ENCODE data around the gene SAE1. TPM values are rescaled to one million over a fixed set of nuclear protein-coding genes. Genes with fewer than 3 reads are reported as not detected.

SAE1 gene
- total RNA-seq, 2 donors from 2014 or later = 14.5 to 21.5 TPM

DNA sequence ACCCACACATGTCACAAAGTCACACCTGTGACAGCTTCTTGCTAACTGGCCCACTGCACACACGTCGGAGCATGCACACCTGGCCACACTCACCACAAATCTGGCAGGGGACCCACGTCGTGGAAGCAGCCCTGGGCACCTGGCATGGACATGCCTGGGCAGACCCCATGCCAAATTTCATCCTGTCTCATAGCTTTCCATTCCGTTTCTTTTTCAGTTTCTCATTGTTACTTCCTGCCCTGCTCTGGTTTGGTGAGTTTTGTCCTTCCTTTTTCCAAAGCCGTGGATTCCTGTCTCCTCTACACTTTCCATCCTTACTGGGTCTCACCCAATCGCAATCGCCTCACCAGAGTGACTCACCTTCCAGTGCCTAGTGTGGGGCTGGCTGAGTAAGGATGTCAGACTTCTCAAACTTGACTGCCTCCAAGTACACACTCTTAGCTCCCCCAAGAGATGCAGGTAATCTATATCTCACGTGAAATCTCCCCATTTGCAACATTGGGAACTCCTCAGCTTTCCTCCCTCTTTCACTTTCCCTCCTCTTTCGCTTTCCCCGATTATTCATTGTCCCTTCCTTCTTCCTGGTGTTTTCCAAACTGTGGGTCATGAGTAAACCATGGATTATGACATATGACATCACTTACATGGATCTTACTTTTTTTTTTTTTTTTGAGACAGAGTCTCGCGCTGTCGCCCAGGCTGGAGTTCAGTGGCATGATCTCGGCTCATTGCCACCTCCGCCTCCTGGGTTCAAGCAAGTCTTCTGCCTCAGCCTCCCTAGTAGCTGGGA lies 102.0 kb downstream of the SAE1 start:
- TF ChIP-seq POLR2A (IDR thresholded peaks at IDR 0.05) = peak in 2 of 3 donors; percentile 55 to 68
- TF ChIP-seq, protein P1, sequence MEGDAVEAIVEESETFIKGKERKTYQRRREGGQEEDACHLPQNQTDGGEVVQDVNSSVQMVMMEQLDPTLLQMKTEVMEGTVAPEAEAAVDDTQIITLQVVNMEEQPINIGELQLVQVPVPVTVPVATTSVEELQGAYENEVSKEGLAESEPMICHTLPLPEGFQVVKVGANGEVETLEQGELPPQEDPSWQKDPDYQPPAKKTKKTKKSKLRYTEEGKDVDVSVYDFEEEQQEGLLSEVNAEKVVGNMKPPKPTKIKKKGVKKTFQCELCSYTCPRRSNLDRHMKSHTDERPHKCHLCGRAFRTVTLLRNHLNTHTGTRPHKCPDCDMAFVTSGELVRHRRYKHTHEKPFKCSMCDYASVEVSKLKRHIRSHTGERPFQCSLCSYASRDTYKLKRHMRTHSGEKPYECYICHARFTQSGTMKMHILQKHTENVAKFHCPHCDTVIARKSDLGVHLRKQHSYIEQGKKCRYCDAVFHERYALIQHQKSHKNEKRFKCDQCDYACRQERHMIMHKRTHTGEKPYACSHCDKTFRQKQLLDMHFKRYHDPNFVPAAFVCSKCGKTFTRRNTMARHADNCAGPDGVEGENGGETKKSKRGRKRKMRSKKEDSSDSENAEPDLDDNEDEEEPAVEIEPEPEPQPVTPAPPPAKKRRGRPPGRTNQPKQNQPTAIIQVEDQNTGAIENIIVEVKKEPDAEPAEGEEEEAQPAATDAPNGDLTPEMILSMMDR (IDR thresholded peaks at IDR 0.05) = no peak
- Histone ChIP-seq H3K4me3 (no peak overlapping the region), H3K9me3 (no peaks in the 10 kb centered on the region), H3K27me3 (no peaks in the 10 kb centered on the region), H3K4me1 (peaks cover 41% of the 10 kb centered on the region), H3K27ac (peak overlapping the region; percentile 8 to 97 (median 86)), H3K36me3 (replicated peaks in 1 of 2; ENCODE audit: insufficient read depth in 1 of 2, low read depth in 2 of 2) (no peaks in the 10 kb centered on the region)
- WGBS, 2 donors = 38 to 47% methylated on average over 16 of the region's 16 CpGs
- ATAC-seq (peak; percentile 7), DNase-seq (peak in 2 of 4 donors; percentile 31 to 53)
- intact Hi-C loops (cut with DNase I) = no loop called here

- intact Hi-C loops (cut with DNase I) = no loop called here
- 83 to 90% methylated on average over 11 to 12 of the region's 12 CpGs for WGBS, 2 donors
- Histone ChIP-seq H3K36me3 (replicated peaks in 1 of 2; ENCODE audit: insufficient read depth in 1 of 2, low read depth in 2 of 2) (no peaks in the 10 kb centered on the region), H3K27me3 (peaks cover 0 to 5% of the 10 kb centered on the region in 2 donors), H3K4me1 (peaks cover 38% of the 10 kb centered on the region), H3K9me3 (no peaks in the 10 kb centered on the region), H3K27ac (no peak overlapping the region), H3K4me3 (no peak overlapping the region)
- TF ChIP-seq, protein P1 (IDR thresholded peaks at IDR 0.05) = no peak
- TF ChIP-seq POLR2A (IDR thresholded peaks at IDR 0.05) = no peak
- DNase-seq = no peak
- ATAC-seq = no peak
Measured at GRCh38 chr19:47236072-47236675, 105.5 kb downstream of the SAE1 start.

GRCh38 chr19:47239152-47239551 lies 108.5 kb downstream of the SAE1 start:
- Histone ChIP-seq H3K4me3 (no peak overlapping the region), H3K27me3 (peaks cover 0 to 5% of the 10 kb centered on the region in 2 donors), H3K9me3 (no peaks in the 10 kb centered on the region), H3K27ac (no peak overlapping the region), H3K36me3 (replicated peaks in 1 of 2; ENCODE audit: insufficient read depth in 1 of 2, low read depth in 2 of 2) (no peaks in the 10 kb centered on the region), H3K4me1 (peaks cover 39% of the 10 kb centered on the region)
- DNase-seq (no peak), ATAC-seq (no peak)
- TF ChIP-seq POLR2A (IDR thresholded peaks at IDR 0.05) = no peak
- TF ChIP-seq, protein P1 (IDR thresholded peaks at IDR 0.05) = no peak
- WGBS, 2 donors = 15 to 52% methylated on average over 7 to 16 of the region's 16 CpGs
- intact Hi-C loops (cut with DNase I) = no loop called here

- no peak for TF ChIP-seq POLR2A (IDR thresholded peaks at IDR 0.05)
- TF ChIP-seq, protein P1 (IDR thresholded peaks at IDR 0.05) = no peak
- Histone ChIP-seq H3K9me3 (no peaks in the 10 kb centered on the region), H3K4me1 (peaks cover 45% of the 10 kb centered on the region), H3K4me3 (no peak overlapping the region), H3K27ac (no peak overlapping the region), H3K27me3 (peaks cover 0 to 5% of the 10 kb centered on the region in 2 donors), H3K36me3 (replicated peaks in 1 of 2; ENCODE audit: insufficient read depth in 1 of 2, low read depth in 2 of 2) (no peaks in the 10 kb centered on the region)
- intact Hi-C loops (cut with DNase I) = no loop called here
- DNase-seq = peak in 3 of 4 donors; percentile 55 to 62 (median 60)
- WGBS, 2 donors = 3 to 4% methylated on average over 11 to 54 of the region's 62 CpGs
- no peak for ATAC-seq
Measured at GRCh38 chr19:47239610-47240296, 109.1 kb downstream of the SAE1 start.
